Measurements from ENCODE around the gene CFHR4. TPM values are rescaled to one million over a fixed set of nuclear protein-coding genes. Genes with fewer than 3 reads are reported as not detected.
"Not testable (repeated sequence)": the region's sequence is repeated elsewhere in the genome, so short reads cannot be mapped to it uniquely, and the experiment has no call there.

CFHR4 gene
- total RNA-seq, 4 donors from 2014 or later: not detected

DNA sequence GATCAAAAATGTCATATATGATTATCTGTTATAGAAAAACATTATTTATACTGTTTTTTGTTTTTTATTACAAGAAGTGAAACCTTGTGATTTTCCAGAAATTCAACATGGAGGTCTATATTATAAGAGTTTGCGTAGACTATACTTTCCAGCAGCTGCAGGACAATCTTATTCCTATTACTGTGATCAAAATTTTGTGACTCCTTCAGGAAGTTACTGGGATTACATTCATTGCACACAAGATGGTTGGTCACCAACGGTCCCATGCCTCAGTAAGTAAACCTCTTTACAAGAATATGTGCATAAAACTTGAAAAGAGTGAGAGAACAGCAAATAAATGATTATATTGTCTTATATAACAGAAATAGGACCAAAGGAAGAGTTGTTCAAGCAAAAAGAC is 14.5 kb downstream of the CFHR4 start:
- WGBS: 88% methylated on average over 2 of the region's 2 CpGs
- H3K9me3 ChIP-seq: no peaks in the 10 kb centered on the region
- H3K27me3 ChIP-seq: peaks cover 13% of the 10 kb centered on the region
- H3K27ac ChIP-seq: no peak overlapping the region
- TF ChIP-seq EP300 (IDR thresholded peaks at IDR 0.05) (no peak), POLR2AphosphoS5 (IDR thresholded peaks at IDR 0.05) (no peak), POLR2A (IDR thresholded peaks at IDR 0.05) (no peak)
- TF ChIP-seq, protein P1, sequence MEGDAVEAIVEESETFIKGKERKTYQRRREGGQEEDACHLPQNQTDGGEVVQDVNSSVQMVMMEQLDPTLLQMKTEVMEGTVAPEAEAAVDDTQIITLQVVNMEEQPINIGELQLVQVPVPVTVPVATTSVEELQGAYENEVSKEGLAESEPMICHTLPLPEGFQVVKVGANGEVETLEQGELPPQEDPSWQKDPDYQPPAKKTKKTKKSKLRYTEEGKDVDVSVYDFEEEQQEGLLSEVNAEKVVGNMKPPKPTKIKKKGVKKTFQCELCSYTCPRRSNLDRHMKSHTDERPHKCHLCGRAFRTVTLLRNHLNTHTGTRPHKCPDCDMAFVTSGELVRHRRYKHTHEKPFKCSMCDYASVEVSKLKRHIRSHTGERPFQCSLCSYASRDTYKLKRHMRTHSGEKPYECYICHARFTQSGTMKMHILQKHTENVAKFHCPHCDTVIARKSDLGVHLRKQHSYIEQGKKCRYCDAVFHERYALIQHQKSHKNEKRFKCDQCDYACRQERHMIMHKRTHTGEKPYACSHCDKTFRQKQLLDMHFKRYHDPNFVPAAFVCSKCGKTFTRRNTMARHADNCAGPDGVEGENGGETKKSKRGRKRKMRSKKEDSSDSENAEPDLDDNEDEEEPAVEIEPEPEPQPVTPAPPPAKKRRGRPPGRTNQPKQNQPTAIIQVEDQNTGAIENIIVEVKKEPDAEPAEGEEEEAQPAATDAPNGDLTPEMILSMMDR (IDR thresholded peaks at IDR 0.05): no peak
- DNase-seq (ENCODE audit: low spot score in 2 of 2): no peak
- no peaks in the 10 kb centered on the region for H3K36me3 ChIP-seq
- H3K4me3 ChIP-seq: no peak overlapping the region
- H3K4me1 ChIP-seq: peaks cover 3% of the 10 kb centered on the region

DNA sequence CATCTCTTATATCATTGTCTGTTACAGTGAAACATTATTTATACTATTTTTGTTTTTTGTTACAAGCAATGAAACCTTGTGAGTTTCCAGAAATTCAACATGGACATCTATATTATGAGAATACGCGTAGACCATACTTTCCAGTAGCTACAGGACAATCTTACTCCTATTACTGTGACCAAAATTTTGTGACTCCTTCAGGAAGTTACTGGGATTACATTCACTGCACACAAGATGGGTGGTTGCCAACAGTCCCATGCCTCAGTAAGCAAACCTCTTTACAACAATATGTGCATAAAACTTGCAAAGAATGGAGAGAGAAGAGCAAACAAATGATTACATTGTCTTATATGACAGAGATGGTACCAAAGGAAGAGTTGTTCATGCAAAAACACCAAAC is 22.4 kb downstream of the CFHR4 start:
- Histone ChIP-seq H3K4me3 (no peak overlapping the region), H3K27me3 (no peaks in the 10 kb centered on the region), H3K9me3 (no peaks in the 10 kb centered on the region), H3K4me1 (no peaks in the 10 kb centered on the region), H3K27ac (no peak overlapping the region), H3K36me3 (no peaks in the 10 kb centered on the region)
- TF ChIP-seq EP300 (IDR thresholded peaks at IDR 0.05) (no peak), POLR2A (IDR thresholded peaks at IDR 0.05) (no peak), POLR2AphosphoS5 (IDR thresholded peaks at IDR 0.05) (no peak)
- TF ChIP-seq, protein P1 (IDR thresholded peaks at IDR 0.05): no peak
- no peak for DNase-seq (ENCODE audit: low spot score in 2 of 2)
- WGBS: 91% methylated on average over 2 of the region's 2 CpGs

DNA sequence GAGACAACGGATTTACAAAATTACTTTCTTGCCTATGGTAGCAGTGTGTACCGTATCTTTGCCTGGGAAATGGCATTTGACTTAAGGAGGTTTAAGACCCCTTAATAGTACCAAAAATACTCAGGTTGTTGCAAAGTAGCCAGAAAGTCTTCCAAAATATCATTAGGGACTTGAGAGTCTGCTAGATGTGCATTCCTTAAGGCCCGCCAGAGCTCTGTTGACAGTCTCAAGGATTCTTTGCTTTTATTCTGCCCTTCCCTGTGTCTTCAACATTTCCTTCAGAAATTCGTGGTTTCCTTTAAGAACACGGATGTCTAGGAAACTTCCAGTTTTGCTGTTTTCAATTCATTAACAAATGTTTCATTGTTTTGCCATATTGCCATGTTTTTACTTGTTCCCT is 24.4 kb downstream of the CFHR4 start:
- WGBS: 38% methylated on average over 5 of the region's 5 CpGs
- H3K36me3 ChIP-seq; H3K4me3 ChIP-seq; DNase-seq (ENCODE audit: low spot score in 2 of 2); H3K27ac ChIP-seq; H3K9me3 ChIP-seq; H3K4me1 ChIP-seq; H3K27me3 ChIP-seq: not testable (repeated sequence)

DNA sequence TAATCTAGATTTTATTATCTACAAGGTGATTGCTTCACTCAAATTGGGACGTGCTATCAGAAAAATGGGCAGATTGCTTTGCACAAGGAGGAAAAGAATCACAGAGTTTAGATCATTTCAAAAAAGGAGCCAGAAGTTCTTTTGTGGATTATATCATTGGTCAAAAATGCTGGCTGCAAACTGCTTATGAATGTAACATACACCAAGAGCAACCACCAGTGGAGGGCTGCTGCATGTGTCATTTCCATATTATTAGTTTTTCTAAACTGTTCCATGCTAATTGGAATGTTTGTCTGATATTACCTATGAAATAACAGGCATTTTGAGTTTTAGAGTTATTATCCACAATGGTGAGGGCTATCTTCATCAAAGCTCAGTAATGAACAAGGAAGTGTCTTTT is 39.0 kb downstream of the CFHR4 start:
- not testable (repeated sequence) for H3K4me1 ChIP-seq; H3K27ac ChIP-seq; H3K9me3 ChIP-seq; H3K36me3 ChIP-seq; DNase-seq (ENCODE audit: low spot score in 2 of 2); H3K4me3 ChIP-seq; H3K27me3 ChIP-seq
- 70% methylated on average over 1 of the region's 1 CpG for WGBS

DNA sequence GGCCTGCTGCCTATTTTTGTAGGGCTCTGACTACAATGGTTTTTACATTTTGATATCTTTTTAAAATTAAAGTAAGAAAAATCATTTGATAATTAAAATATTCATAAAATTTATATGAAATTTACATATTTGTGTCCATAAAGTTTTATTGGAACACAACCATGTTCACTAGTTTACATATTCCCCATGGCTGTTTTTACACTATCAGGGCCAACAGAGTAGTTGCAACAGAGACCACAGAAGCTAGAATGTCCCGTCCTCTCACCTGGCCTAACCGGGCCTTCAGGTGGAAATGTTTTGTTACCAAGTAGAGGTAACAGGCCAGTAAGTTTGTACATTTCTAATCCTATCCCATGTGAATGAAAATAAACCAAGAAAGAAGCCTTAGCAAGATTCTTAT is 45.0 kb downstream of the CFHR4 start:
- not testable (repeated sequence) for H3K27me3 ChIP-seq; H3K4me3 ChIP-seq; H3K9me3 ChIP-seq; H3K36me3 ChIP-seq; H3K27ac ChIP-seq; H3K4me1 ChIP-seq; DNase-seq (ENCODE audit: low spot score in 2 of 2)
- WGBS: 87% methylated on average over 2 of the region's 2 CpGs

DNA sequence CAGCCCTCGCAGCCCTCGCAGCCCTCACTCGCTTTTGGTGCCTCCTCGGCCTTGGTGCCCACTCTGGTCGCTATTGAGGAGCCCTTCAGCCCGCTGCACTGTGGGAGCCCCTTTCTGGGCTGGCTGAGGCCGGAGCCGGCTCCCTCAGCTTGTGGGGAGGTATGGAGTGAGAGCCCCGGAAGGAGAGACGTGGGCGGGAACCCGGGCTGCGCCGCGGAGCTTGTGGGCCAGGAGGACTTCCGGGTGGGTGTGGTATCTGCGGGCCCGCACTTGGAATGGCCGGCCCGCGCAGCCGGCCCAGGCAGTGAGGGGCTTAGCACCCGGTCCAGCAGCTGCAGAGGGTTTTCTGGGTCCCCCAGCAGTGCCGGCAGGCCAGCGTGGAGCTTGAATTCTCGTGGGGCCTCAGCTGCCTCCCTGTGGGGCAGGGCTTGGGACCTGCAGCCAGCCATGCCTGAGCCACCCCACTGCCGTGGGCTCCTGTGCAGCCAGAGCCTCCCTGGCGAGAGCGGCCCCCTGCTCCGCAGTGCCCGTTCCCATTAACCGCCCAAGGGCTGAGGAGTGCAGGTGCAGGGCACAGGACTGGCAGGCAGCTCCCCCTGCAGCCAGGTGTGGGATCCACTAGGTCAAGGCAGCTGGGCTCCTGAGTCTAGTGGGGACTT is 45.8 kb downstream of the CFHR4 start:
- DNase-seq (ENCODE audit: low spot score in 2 of 2): no peak
- no peaks in the 10 kb centered on the region for H3K9me3 ChIP-seq
- no peaks in the 10 kb centered on the region for H3K4me1 ChIP-seq
- TF ChIP-seq POLR2AphosphoS5 (IDR thresholded peaks at IDR 0.05): no peak
- no peak for TF ChIP-seq POLR2A (IDR thresholded peaks at IDR 0.05)
- TF ChIP-seq EP300 (IDR thresholded peaks at IDR 0.05): no peak
- TF ChIP-seq, protein P1 (IDR thresholded peaks at IDR 0.05): no peak
- H3K36me3 ChIP-seq: no peaks in the 10 kb centered on the region
- H3K4me3 ChIP-seq: no peak overlapping the region
- no peak overlapping the region for H3K27ac ChIP-seq
- WGBS: 90% methylated on average over 22 of the region's 32 CpGs
- no peaks in the 10 kb centered on the region for H3K27me3 ChIP-seq

DNA sequence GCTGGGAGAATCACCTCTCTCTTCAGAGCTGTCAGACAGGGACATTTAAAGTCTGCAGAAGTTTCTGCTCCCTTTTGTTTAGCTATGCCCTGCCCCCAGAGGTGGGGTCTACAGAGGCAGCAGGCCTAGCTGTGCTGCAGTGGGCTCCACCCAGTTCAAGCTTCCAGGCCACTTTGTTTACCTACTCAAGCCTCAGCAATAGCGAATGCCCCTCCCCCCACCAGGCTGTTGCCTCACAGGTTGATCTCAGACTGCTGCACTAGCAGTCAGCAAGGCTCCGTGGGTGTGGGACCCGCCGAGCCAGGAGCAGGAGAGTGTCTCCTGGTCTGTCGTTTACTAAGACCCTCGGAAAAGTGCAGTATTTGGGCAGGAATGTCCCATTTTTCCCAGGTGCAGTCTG is 53.6 kb downstream of the CFHR4 start:
- not testable (repeated sequence) for H3K27me3 ChIP-seq; H3K27ac ChIP-seq; H3K9me3 ChIP-seq; DNase-seq (ENCODE audit: low spot score in 2 of 2); H3K36me3 ChIP-seq; H3K4me3 ChIP-seq; H3K4me1 ChIP-seq
- 77% methylated on average over 6 of the region's 6 CpGs for WGBS

DNA sequence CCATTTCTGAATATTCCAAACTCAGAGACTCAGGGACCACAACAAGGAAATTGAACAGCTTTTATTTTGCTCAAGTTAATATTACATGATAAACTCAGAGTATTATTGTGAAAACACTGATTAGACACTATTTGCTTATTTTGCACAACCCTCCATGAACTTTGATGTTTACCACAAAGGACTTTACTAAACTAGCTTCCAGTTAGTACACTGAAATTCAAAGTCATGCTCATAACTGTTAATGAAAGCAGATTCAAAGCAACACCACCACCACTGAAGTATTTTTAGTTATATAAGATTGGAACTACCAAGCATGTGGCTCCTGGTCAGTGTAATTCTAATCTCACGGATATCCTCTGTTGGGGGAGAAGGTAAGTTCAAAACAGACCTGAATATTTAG is 55.7 kb downstream of the CFHR4 start, which contains the start of gene CFHR2:
Gene CFHR2, plus strand, starts transcription at position 171 of the 400 bp plus-strand sequence. Its CDS starts 143 bp downstream, at position 314.
- H3K9me3 ChIP-seq; H3K27me3 ChIP-seq; DNase-seq (ENCODE audit: low spot score in 2 of 2); H3K27ac ChIP-seq; H3K36me3 ChIP-seq; H3K4me1 ChIP-seq; H3K4me3 ChIP-seq: not testable (repeated sequence)
- no CpG with 5 or more reads among the region's 1 CpG for WGBS

Data from suprapubic skin (tissue), 4 donors.